NCI-H2171 treated with DMSO at 0.1 percent for 48 hours (cell line): Measurements from ENCODE around the gene WDR27.
A peak's percentile ranks its signal among the peaks of the same experiment; 100 is the strongest.

Experiments
- DNase-seq: peaks from one replicate; lab custom pipeline; 2025; lab: John Stamatoyannopoulos, UW

WDR27 gene

GRCh38 chr6:169701954-169702839 is at the start of gene WDR27, which contains the start of gene C6orf120:
WDR27 (minus strand) TSS chr6:169702029; CDS start chr6:169689005, 13,024 bp downstream.
C6orf120 (plus strand) TSS chr6:169702126; CDS start chr6:169702460, 334 bp downstream.
- DNase-seq, result peak; percentile 91

- no peak for DNase-seq
Measured at GRCh38 chr6:169746556-169746955, 44.7 kb upstream of the WDR27 start.

GRCh38 chr6:169745405-169745804 is 43.6 kb upstream of the WDR27 start:
- no peak for DNase-seq

- no peak for DNase-seq
Measured at GRCh38 chr6:169741344-169741743, 39.5 kb upstream of the WDR27 start.

- DNase-seq, result no peak
Measured at GRCh38 chr6:169738976-169739529, 37.2 kb upstream of the WDR27 start.

- peak; percentile 83 for DNase-seq
Measured at GRCh38 chr6:169738204-169738975, 36.6 kb upstream of the WDR27 start.

- no peak for DNase-seq
Measured at GRCh38 chr6:169729961-169730360, 28.1 kb upstream of the WDR27 start.

- no peak for DNase-seq
Measured at GRCh38 chr6:169726963-169727362, 25.1 kb upstream of the WDR27 start.

GRCh38 chr6:169726049-169726400 is 24.2 kb upstream of the WDR27 start:
- DNase-seq, result no peak

- peak; percentile 29 for DNase-seq
Measured at GRCh38 chr6:169725125-169726048, 23.6 kb upstream of the WDR27 start.

GRCh38 chr6:169724494-169725124 is 22.8 kb upstream of the WDR27 start, which contains the start of gene PHF10:
PHF10 (minus strand) TSS chr6:169724500; CDS start chr6:169723931, 569 bp downstream.
- DNase-seq, result peak; percentile 63

- peak; percentile 25 for DNase-seq
Measured at GRCh38 chr6:169723991-169724493, 22.2 kb upstream of the WDR27 start.

GRCh38 chr6:169723200-169723909 is 21.5 kb upstream of the WDR27 start:
- peak; percentile 47 for DNase-seq

GRCh38 chr6:169722362-169723199 is 20.8 kb upstream of the WDR27 start:
- DNase-seq, result peak; percentile 40

GRCh38 chr6:169720207-169720855 is 18.5 kb upstream of the WDR27 start:
- no peak for DNase-seq

GRCh38 chr6:169719117-169719516 is 17.3 kb upstream of the WDR27 start:
- DNase-seq, result no peak

- DNase-seq, result no peak
Measured at GRCh38 chr6:169714595-169714994, 12.8 kb upstream of the WDR27 start.

GRCh38 chr6:169714178-169714577 is 12.3 kb upstream of the WDR27 start:
- DNase-seq, result no peak

- no peak for DNase-seq
Measured at GRCh38 chr6:169710009-169710408, 8.2 kb upstream of the WDR27 start.
